Activated CD8-positive, alpha-beta memory T cell treated with anti-CD3 and anti-CD28 coated beads, Interleukin-2, amount 50 U/mL, for 24 hours (primary cell): ENCODE data around the gene NSMF.
"Not testable (repeated sequence)": the region's sequence is repeated elsewhere in the genome, so short reads cannot be mapped to it uniquely, and the experiment has no call there.

Experiments used
- DNase-seq: peaks from one replicate; pipeline ENCODE4 v3.0.0-alpha.2; 2020; ENCODE audit errors: extremely low read depth

Gene NSMF

DNA sequence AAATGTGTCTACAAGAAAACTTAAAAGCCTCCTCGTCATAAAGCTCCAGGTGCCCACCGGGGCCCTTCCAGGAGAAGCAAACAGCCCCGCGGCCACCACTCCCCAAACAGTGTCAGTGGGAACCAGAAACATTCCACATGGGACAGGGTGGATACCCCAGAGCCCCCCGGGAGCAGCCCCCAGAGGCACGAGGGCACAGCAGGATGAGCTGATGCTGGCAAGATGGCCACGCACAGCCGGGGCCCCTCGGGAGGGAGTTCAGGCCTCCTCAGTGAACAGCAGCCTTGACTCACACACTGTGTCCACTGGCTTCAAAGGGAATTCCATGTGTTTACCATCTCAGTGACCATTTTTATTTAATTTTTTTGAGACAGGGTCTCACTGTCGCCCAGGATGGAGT is 46.7 kb downstream of the NSMF start:
- no peak for DNase-seq

DNA sequence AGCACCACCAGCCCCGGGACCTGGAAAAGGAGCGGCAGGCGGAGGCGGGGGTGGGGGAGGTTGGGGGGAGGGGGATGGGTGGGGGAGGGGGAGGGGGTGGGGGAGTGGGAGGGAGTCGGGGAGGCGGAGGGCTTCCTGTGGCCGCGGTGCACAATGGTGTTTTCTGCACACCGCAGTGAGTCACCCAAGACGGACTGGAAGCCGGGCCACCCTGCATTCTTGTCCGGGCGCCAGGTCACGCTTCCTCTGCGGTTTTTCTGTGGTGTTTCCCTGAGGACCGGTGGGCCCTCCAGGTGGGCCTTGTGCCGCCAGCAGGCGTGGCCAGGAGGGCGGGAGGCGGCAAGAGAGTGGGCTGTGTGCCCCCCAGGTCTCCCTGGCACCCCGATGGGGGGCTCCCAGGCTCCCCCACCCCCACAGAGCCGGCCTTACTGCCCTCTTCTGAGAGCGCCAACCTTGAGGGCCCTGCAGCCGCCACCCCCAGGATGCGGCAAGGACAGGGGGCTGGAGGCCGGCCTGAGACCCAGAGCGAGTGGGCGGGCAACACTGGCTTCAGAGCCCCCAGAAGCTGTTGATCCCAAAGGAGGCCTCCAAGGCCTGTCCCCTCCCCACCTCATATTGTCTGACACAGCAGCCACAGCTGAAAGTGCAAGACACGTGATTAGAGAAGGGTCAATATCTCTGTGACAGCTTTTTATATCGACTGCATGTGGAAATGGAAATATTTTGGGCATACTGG is 47.3 kb downstream of the NSMF start:
- DNase-seq, result no peak

DNA sequence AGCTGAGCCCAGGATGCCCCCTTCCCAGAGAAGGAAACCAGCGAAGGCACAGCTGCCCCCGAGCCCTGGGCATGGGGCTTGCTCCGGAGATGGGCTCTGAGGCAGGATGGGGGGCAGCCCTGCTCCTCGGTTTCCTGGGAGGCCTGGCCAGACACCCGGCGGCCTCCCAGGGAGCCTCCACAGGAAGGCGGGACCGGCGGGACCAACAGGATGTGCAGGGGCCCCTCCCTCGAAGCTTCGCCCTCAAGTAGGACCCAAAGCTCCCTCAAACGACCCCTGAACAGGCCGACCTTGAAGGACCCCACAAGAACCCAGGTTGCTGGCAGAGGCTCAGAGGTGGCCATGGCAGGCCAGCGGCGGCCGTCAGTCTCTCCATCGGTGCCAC is 47.9 kb downstream of the NSMF start:
- DNase-seq, result no peak

DNA sequence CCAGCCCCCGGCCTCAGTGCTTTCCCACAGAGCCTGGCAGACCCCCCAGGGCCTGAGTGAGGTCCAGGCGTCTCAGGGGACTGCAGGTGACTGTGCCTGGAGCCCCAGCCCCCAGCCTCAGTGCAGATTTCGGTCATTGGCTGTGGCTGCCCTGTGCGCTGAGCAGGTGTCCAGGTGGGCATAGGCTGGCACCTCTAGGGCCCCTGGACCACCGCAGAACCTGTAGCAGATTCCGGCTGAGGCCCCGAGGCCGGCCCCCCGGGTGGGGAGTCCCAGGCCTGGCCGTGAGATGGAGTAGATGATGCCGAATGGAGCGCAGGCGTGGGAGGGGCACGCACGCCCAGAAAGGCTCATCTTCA is 48.3 kb downstream of the NSMF start:
- no peak for DNase-seq

DNA sequence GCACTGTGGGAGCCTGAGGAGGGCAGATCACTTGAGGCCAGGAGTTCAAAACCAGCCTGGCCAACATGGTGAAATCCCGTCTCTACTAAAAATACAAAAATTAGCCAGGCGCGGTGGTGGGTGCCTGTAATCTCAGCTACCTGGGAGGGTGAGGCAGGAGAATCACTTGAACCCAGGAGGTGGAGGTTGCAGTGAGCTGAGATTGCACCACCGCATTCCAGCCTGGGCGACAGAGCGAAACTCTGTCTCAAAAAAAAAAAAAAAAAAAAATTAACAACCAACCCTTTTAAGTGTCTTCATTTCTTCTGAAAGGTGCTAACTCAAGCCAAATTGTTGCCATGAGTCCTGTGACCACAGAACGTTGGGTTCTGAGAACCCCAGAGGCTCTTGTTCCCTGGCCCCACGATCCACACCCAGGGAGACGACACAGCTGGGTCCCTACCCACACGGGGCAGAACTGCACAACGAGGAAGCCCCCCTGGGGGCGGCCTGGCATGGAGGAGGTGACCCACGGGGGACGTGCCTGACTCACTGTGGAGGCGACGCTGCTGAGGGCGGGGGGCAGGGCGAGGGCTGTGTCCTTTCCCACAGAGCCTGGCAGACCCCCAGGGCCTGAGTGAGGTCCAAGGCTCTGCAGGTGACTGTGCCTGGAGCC is 48.8 kb downstream of the NSMF start:
- DNase-seq, result not testable (repeated sequence)

DNA sequence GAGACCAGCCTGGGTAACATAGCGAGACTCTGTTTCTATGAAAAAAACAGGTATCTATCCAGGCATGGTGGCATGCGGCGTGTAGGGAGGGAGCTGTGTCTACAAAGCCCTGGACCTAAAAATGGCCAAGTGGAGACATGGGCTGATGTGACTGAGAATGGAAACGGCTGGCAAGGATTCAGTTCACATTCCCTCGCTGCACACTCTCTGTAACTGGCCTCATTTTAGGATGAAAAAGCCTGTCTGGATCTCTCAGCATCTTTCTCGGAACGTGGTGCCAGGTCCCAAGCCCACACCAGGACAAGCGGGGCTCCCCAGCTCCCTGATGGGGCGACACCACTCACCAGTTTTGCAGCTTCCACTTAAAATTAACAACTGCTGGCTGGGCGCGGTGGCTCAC is 49.6 kb downstream of the NSMF start:
- DNase-seq, result no peak

DNA sequence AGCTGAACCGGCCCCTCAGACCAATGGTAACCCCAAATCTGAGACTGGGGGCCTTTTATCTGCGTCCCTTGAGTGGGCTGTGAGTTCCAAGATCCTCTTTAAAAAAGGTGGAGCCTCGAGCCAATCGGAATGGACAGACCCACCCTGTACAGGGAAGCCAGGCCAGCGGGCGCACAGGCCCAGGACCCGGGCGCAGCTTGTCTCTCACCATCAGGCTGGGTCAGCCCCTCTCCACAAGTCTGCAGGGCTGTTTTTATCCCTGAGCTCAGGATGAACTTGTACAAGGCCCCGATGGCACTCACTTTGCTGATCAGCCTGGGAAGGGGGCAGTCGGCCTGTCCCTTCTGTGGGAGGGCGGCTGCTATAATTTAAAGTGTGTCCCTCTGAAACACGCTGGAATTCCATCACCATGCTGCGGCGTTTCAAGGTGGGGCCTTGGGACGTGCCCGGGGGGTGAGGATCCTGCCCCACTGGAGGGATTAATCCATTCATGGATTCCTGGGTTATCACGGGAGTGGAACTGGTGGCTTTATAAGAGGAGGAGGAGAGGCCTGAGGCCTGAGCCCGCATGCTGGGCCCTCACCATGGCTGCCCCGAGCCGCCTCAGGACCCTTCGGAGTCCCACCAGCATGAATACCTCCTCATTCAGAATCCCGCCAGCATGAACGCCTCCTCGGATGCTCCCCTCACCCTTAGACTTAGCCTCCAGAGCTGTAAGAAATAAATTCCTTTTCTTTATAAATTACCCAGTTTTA is 50.3 kb downstream of the NSMF start:
- DNase-seq, result no peak

DNA sequence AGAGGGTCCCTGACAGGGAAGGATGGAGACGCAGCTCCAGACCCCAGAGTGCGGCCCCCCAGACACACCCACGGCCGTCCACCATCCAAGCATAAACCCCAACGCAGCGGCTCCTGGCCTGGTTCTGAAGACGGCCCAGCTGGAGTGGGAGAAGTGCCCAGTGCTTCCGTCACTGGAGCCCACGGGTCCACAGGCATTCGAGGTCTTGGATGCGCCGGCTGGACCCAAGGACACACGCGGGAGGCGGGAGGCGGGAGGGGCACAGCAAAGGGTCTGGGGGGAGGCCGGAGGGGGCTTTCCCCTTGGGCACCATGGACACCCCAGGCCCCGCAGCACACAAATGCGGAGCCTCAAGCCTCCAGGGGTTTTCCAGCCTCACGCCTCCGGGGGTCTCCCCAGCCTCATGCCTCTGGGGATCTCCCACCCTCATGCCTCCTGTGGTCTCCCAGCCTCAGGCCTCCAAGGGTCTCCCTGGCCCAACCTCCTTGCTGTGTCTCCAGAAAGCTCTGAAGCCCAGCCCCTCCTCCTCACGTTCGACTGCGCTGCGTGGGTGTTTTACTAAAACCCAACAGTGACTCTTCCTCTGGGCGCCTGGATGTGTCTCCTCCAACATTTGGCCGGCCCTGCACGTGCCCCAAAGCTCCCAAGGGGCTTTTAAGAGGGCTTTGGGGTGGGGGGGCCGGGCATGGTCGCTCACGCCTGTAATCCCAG is 51.4 kb downstream of the NSMF start:
- DNase-seq, result no peak

DNA sequence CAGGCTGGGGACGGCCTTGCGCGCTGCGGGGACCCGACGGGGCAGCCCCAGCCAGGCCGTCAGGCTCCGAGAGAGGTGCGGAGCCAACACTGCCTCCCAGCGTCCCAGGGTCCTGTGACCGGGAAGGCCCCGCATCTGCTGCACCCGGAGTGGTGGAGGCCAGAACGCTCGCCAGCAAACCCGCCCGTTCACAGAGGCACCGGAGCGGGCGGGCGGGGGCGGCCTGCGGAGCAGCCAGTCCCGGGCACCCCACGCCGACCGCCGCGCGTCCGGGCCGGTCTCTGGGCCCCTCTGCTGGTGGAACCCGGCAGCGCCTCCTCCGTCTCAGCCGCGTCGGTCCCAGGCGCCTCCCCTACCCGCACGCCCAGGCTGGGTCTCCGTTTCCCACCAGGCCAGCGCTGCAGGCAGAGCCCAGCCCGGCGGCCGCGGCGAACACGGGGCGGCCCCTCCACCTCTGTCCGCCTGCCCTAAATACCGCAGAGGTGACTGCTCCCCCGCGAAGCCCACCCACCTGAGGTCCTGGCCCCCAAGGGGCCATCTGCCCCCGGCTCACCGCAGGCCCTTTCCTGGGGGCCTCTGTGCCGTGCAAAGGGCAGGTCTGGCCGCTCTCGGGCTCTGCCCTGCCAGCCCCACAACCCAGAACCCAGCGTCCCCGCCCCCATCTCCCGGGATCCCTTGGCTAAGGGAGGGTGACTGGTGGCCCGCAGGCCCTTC is 52.1 kb downstream of the NSMF start:
- DNase-seq, result no peak

DNA sequence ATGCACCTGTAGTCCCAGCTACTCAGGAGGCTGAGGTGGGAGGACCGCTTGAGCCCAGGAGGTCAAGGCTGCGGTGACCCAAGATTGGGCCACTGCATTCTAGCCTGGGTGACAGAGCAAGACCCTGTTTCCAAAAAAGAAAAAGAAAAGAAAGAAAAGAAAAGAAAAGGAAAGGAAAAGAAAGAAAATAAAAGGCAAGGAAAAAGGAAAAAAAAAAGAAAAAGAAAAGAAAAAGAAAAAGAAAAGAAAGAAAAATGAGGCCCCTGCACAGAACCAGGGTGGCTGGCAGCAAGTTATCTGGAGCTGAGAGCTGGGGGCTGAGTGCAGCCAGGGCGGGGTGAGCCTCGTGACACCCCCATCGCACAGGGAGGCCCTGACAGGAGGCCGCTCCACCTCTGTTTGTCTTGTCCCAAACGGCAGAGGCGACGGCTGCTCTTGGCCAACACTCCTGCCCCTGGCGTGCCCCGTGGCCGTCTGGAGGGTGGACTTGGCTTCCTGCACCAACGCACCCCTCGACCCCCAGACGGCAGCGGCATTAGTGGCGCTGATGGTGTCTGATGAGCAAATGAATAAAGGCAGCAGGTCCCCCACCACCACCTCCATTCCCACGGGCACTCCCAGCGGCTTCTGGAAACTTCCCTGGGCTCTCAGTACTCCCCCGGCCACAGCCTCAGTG is 52.9 kb downstream of the NSMF start:
- DNase-seq, result no peak

DNA sequence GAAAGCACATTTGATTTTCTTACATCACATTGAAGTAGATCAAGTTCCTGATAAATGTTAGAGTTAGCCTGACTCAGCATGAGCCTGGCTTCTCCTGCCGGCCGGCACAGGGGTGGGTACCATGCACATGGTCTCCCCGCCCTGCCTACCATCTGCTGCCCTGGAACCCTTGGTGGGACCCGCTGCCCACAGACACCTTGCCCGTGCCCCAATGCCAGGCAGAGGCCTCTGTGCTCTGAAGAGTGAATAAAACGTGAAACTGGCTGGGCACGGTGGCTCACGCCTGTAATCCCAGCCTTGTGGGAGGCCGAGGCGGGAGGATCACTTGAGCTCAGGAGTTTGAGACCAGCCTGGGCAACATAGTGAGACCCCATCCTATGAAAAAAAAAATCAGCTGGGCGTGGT is 53.5 kb downstream of the NSMF start:
- no peak for DNase-seq

DNA sequence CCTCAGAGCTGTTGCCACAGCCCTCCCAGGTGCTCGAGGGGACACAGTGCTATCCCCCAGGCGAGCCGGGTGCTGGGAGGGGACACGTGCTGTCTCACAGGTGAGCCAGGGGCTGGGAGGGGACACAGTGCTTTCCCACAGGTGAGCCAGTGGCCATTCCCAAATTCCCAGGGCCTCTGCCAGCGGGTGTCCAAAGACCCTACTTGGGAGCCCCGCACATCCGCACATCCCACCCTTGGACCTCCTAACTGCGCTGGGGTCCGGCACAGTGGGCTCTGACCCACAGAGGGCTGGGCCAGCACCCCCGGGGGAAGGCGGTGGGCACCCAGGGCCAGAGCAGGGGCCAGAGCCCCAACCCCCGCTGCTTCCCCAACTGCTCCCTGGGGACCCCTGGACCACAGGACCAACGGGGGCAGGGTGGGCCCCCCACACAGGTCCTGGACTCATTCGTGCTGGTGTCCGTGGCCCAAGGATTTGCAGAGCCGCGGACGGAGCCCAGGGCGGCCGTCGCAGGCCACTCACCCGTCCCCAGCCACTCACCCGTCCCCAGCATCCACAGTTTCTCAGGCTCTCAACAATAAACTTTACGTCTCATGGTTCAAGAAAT is 54.1 kb downstream of the NSMF start:
- DNase-seq, result no peak

DNA sequence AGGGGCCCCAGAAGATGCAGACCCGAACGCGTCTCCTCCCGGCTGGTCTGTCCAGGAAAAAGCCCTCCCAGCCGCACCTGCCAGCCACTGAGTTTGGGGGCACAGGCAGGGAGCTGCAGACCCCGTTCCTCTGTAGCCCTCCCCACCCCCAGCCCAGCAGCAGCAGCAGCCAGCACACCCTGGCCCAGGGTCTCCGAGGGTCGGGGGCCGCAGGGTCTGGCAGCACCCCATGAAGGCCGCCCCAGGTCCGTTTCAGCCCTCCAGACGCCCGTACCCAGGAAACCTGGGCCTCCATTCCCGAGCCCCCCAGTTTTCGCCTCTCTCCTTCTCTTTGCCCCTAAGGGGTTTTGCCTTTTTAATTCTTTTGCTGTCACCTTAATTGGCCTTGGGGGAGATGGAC is 55.9 kb downstream of the NSMF start:
- DNase-seq, result no peak

DNA sequence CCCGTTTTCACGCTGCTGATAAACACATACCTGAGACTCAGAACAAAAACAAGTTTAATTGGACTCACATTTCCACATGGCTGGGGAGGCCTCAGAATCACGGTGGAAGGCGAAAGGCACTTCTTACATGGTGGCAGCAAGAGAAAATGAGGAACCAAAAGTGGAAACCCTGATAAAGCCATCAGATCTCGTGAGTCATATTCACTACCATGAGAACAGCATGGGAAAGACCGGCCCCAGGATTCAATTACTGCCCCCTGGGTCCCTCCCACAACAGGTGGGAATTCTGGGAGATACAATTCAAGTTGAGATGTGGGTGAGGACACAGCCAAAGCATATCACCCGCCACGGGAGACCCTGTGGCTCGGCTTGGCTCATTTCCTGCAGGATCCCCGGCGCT is 56.4 kb downstream of the NSMF start:
- no peak for DNase-seq

DNA sequence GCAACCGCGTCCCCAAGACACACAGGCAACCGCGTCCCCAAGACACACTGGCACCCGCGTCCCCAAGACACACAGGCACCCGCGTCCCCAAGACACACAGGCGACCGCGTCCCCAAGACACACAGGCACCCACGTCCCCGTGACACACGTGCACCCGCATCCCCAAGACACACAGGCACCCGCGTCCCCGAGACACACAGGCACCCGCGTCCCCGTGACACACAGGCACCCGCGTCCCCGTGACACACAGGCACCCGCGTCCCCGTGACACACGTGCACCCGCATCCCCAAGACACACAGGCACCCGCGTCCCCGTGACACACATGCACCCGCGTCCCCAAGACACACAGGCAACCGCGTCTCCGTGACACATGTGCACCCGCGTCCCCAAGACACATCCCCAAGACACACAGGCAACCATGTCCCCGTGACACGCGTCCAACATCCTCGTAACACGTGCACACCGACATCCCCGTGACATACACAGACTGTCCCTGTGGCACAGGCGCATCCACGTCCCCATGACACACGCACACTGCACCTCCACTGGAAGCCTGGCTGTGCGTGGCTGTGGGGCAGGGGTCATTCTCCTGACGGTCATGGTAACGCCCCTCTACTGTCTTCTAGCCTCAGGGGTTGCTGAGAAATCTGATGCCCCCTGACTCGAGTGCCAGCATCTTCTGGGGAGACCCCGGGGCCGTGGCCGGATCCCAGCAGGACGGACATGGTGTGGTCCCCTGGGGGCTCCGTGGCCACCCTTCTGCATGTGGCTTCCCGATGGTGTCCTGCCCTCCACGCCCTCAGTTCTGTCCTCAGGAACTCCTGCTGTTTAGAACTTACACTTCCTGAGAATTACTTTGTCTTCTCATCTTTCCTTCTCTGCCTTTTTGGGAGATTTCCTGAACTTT is 60.3 kb downstream of the NSMF start:
- no peak for DNase-seq

DNA sequence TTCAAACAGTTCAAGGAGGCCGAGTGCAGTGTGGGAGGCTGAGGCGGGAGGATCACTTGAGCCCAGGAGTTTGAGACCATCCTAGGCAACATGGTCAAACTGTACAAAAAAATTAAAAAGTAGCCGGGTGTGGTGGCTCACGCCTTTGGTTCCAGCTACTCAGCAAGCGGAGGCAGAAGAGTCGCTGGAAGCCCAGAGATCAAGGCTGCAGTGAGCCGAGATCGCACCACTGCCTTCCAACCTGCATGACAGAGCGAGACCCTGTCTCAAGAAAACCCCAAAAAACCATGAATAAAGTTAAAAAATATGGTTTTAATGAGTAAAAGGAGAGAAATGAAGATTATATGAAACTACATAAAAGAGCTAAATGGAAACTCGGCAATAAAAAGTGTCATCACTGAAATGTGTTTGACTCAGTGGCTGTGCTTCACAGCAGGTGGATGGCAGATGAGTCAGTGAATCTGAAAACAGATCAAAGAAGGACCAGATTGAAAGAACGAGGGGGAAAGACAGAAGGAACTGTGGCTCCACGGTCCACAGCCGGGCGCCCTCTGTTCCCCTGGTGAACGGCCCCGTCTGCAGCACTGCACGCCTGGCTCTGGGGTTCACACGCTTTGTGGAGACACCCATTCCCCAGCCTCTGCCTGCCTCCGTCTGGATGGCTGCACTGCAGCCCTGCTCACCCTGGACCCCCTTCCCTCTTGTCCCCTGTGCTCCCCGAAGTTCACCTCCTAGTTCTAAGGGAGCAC is 61.3 kb downstream of the NSMF start:
- DNase-seq, result no peak
